HG03097 (cell line): ENCODE results near the gene RGS9.
"Not testable (repeated sequence)": the region's sequence is repeated elsewhere in the genome, so short reads cannot be mapped to it uniquely, and the experiment has no call there.

Experiments used
- ATAC-seq: cut with Tn5 transposase; IDR thresholded peaks from one replicate; pipeline ENCODE4 v1.9.1; 2021; ENCODE audit not compliant: unreplicated experiment, low FRiP score

RGS9 gene

GRCh38 chr17:65137021-65137939 lies at the start of gene RGS9:
TSS of gene RGS9 (plus strand) at chr17:65137370. CDS start at chr17:65137541, 171 bp downstream.
- peak; percentile 92 for ATAC-seq

- no peak for ATAC-seq
Measured at GRCh38 chr17:65088621-65089360, 48.4 kb upstream of the RGS9 start.

- no peak for ATAC-seq
Measured at GRCh38 chr17:65092262-65092661, 44.9 kb upstream of the RGS9 start.

GRCh38 chr17:65092721-65093356 lies 44.3 kb upstream of the RGS9 start:
- not testable (repeated sequence) for ATAC-seq

GRCh38 chr17:65093930-65094329 lies 43.2 kb upstream of the RGS9 start:
- no peak for ATAC-seq

- no peak for ATAC-seq
Measured at GRCh38 chr17:65095465-65095864, 41.7 kb upstream of the RGS9 start.

GRCh38 chr17:65096382-65096781 lies 40.8 kb upstream of the RGS9 start:
- not testable (repeated sequence) for ATAC-seq

GRCh38 chr17:65097110-65097509 lies 40.1 kb upstream of the RGS9 start:
- no peak for ATAC-seq

GRCh38 chr17:65099475-65099874 lies 37.7 kb upstream of the RGS9 start:
- no peak for ATAC-seq

GRCh38 chr17:65099941-65100315 lies 37.2 kb upstream of the RGS9 start:
- ATAC-seq, result peak; percentile 72

- peak; percentile 63 for ATAC-seq
Measured at GRCh38 chr17:65100316-65101140, 36.6 kb upstream of the RGS9 start.

GRCh38 chr17:65101371-65101770 lies 35.8 kb upstream of the RGS9 start:
- ATAC-seq, result no peak

- no peak for ATAC-seq
Measured at GRCh38 chr17:65102235-65102634, 34.9 kb upstream of the RGS9 start.

- no peak for ATAC-seq
Measured at GRCh38 chr17:65102788-65103187, 34.4 kb upstream of the RGS9 start.

- no peak for ATAC-seq
Measured at GRCh38 chr17:65103431-65103830, 33.7 kb upstream of the RGS9 start.

GRCh38 chr17:65103896-65104295 lies 33.3 kb upstream of the RGS9 start:
- no peak for ATAC-seq

- ATAC-seq, result no peak
Measured at GRCh38 chr17:65104541-65104940, 32.6 kb upstream of the RGS9 start.

GRCh38 chr17:65104973-65105372 lies 32.2 kb upstream of the RGS9 start:
- no peak for ATAC-seq

GRCh38 chr17:65108152-65108551 lies 29.0 kb upstream of the RGS9 start:
- no peak for ATAC-seq

GRCh38 chr17:65109543-65109942 lies 27.6 kb upstream of the RGS9 start:
- ATAC-seq, result no peak
